KMS-11 (cell line): ENCODE results near the gene ATM.
"Not testable (repeated sequence)": the region's sequence is repeated elsewhere in the genome, so short reads cannot be mapped to it uniquely, and the experiment has no call there.

Experiments
- H2AFZ ChIP-seq: fragments of 200-600 bp; sonication (generic); 2 replicates; pipeline ENCODE4 v1.6.1; 2016; ENCODE audit warnings: antibody characterized with exemption, mixed run types, low read depth
- H3K27ac ChIP-seq: fragments of 200-600 bp; sonication (generic); 2 replicates; pipeline ENCODE4 v1.6.1; 2016; ENCODE audit warnings: mild to moderate bottlenecking, mixed run types
- H3K27me3 ChIP-seq: fragments of 200-600 bp; sonication (generic); 2 replicates; pipeline ENCODE4 v1.6.1; 2017; ENCODE audit warnings: mild to moderate bottlenecking, low read depth, mixed run types, moderate library complexity; ENCODE audit not compliant: insufficient read depth
- H3K36me3 ChIP-seq: fragments of 200-600 bp; sonication (generic); 2 replicates; pipeline ENCODE4 v1.6.1; 2017; ENCODE audit warnings: mild to moderate bottlenecking, mixed run types; ENCODE audit not compliant: insufficient read depth
- H3K4me1 ChIP-seq: fragments of 200-600 bp; sonication (generic); 2 replicates; pipeline ENCODE4 v1.6.1; 2016; ENCODE audit warnings: mild to moderate bottlenecking, low read depth, mixed run types; ENCODE audit not compliant: poor library complexity, severe bottlenecking
- H3K4me2 ChIP-seq: fragments of 200-600 bp; sonication (generic); 2 replicates; pipeline ENCODE4 v1.7.0; 2016; ENCODE audit warnings: mild to moderate bottlenecking, mixed run types
- H3K4me3 ChIP-seq: fragments of 200-600 bp; sonication (generic); IDR thresholded peaks from 2 replicates; pipeline ENCODE4 v1.6.1; 2017; ENCODE audit warnings: low read depth, low read length, mixed read lengths; ENCODE audit not compliant: insufficient read depth
- H3K79me2 ChIP-seq: fragments of 200-600 bp; sonication (generic); 2 replicates; pipeline ENCODE4 v1.6.1; 2016; ENCODE audit warnings: low read depth, mixed run types; ENCODE audit not compliant: insufficient read depth
- H3K9ac ChIP-seq: fragments of 200-600 bp; sonication (generic); 2 replicates; pipeline ENCODE4 v1.6.1; 2016; ENCODE audit warnings: mild to moderate bottlenecking, mixed run types
- H4K20me1 ChIP-seq: fragments of 200-600 bp; sonication (generic); 2 replicates; pipeline ENCODE4 v1.6.1; 2016; ENCODE audit warnings: mild to moderate bottlenecking, mixed run types; ENCODE audit not compliant: insufficient read depth
- CTCF ChIP-seq: fragments of 200-600 bp; sonication (generic); conservative IDR thresholded peaks from 2 replicates; pipeline ENCODE4 v1.6.1; 2017; ENCODE audit warnings: low read depth, mild to moderate bottlenecking, antibody characterized with exemption, low read length, moderate library complexity, mixed read lengths

Gene ATM

DNA sequence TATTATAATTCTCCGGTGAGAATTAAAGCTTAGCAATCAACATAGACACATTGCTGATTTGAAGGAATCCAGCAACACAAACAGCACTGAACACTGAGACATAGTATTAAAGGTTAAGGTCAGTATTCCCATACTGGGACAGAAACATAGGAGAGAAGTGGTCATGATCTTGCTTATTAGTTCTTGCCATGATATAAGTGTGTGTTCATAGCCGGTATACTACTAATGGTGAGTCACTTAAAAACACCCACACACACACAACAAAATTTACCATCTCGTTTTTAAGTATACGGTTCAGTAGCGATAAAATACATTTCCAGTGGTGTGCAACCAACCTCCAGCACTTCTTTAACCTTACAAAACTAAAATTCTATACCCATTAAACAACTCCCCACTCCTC lies 148.1 kb downstream of the ATM start:
- Histone ChIP-seq H3K79me2 (no peaks in the 10 kb centered on the region), H3K27ac (no peak overlapping the region), H3K36me3 (no peaks in the 10 kb centered on the region), H3K9ac (no peak overlapping the region), H3K4me3 (no peak overlapping the region), H3K27me3 (no peaks in the 10 kb centered on the region), H2AFZ (no peak overlapping the region), H4K20me1 (no peaks in the 10 kb centered on the region), H3K4me1 (no peaks in the 10 kb centered on the region), H3K4me2 (no peak overlapping the region)
- no peak for TF ChIP-seq CTCF

- H3K27me3 ChIP-seq, H4K20me1 ChIP-seq, H3K79me2 ChIP-seq, H3K4me1 ChIP-seq, H3K27ac ChIP-seq, H3K9ac ChIP-seq, H3K4me3 ChIP-seq, H3K36me3 ChIP-seq, H3K4me2 ChIP-seq, H2AFZ ChIP-seq: not testable (repeated sequence)
Measured at GRCh38 chr11:108373505-108373904, 150.6 kb downstream of the ATM start.

GRCh38 chr11:108388576-108388975 lies 165.7 kb downstream of the ATM start:
- H3K36me3 ChIP-seq: no peaks in the 10 kb centered on the region
- H3K27ac ChIP-seq: no peak overlapping the region
- no peaks in the 10 kb centered on the region for H4K20me1 ChIP-seq
- H3K4me3 ChIP-seq: no peak overlapping the region
- no peaks in the 10 kb centered on the region for H3K27me3 ChIP-seq
- TF ChIP-seq CTCF: no peak
- H2AFZ ChIP-seq: no peak overlapping the region
- no peaks in the 10 kb centered on the region for H3K79me2 ChIP-seq
- no peak overlapping the region for H3K4me2 ChIP-seq
- H3K4me1 ChIP-seq: no peaks in the 10 kb centered on the region
- H3K9ac ChIP-seq: no peak overlapping the region

DNA sequence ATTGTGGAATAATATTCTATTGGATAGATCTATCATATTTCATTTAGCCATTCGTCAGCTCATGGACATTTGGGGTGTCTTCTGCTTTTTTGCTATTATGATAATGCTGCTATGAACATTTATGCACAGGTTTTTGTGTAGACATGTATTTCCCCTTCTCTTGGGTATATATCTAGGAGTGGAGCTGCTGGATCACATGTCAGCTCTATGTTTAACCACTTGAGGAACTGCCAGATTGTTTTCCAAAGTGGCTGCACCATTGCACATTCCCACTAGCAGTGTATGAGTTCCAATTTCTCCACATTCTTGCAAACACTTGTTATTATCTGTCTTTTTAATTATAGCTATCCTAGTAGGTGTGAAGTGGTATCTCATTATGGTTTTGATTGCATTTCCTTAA lies 169.5 kb downstream of the ATM start:
- no peaks in the 10 kb centered on the region for H4K20me1 ChIP-seq
- H3K4me1 ChIP-seq: no peaks in the 10 kb centered on the region
- no peak overlapping the region for H3K9ac ChIP-seq
- no peaks in the 10 kb centered on the region for H3K27me3 ChIP-seq
- no peak overlapping the region for H3K27ac ChIP-seq
- no peak overlapping the region for H3K4me2 ChIP-seq
- no peaks in the 10 kb centered on the region for H3K79me2 ChIP-seq
- TF ChIP-seq CTCF: no peak
- H3K4me3 ChIP-seq: no peak overlapping the region
- no peak overlapping the region for H2AFZ ChIP-seq
- H3K36me3 ChIP-seq: no peaks in the 10 kb centered on the region

- no peaks in the 10 kb centered on the region for H3K27me3 ChIP-seq
- no peaks in the 10 kb centered on the region for H3K4me1 ChIP-seq
- no peaks in the 10 kb centered on the region for H3K36me3 ChIP-seq
- no peaks in the 10 kb centered on the region for H3K79me2 ChIP-seq
- H3K27ac ChIP-seq: no peak overlapping the region
- no peak overlapping the region for H3K4me2 ChIP-seq
- no peak overlapping the region for H3K9ac ChIP-seq
- TF ChIP-seq CTCF: no peak
- H3K4me3 ChIP-seq: no peak overlapping the region
- H4K20me1 ChIP-seq: no peaks in the 10 kb centered on the region
- H2AFZ ChIP-seq: no peak overlapping the region
Measured at GRCh38 chr11:108393046-108393445, 170.2 kb downstream of the ATM start.
